ENCODE data around the gene CABLES1.
"Not testable (repeated sequence)": the region's sequence is repeated elsewhere in the genome, so short reads cannot be mapped to it uniquely, and the experiment has no call there.

The CABLES1 gene

GRCh38 chr18:23284629-23285028, 149.3 kb downstream of the CABLES1 start:
- no peak overlapping the region for H3K9ac ChIP-seq (ENCODE audit: low read depth, low read length)
- no peak overlapping the region for H3K4me2 ChIP-seq (ENCODE audit: insufficient read depth, low read length)
- no peaks in the 10 kb centered on the region for H4K20me1 ChIP-seq (ENCODE audit: insufficient read depth, low read length)
- no peaks in the 10 kb centered on the region for H3K36me3 ChIP-seq (ENCODE audit: insufficient read depth, low read length)
- ATAC-seq (ENCODE audit: insufficient read depth, low read depth) (no peak), DNase-seq (no peak)
- H3K79me2 ChIP-seq (ENCODE audit: insufficient read depth, low read length): no peaks in the 10 kb centered on the region
- H3K4me1 ChIP-seq (ENCODE audit: insufficient read depth, low read length): no peaks in the 10 kb centered on the region
- no peak overlapping the region for H3K27ac ChIP-seq (ENCODE audit: low read length)
- H3K9me3 ChIP-seq (ENCODE audit: insufficient read depth, low read length, severe bottlenecking): no peaks in the 10 kb centered on the region
- no peak overlapping the region for H2AFZ ChIP-seq (ENCODE audit: low read depth, low read length)
- H3K27me3 ChIP-seq (ENCODE audit: insufficient read depth, low read length, poor library complexity): no peaks in the 10 kb centered on the region
- no peak overlapping the region for H3K4me3 ChIP-seq (ENCODE audit: low read depth in 1 of 2, low read length in 2 of 2)
- no peak for TF ChIP-seq EZH2 (IDR thresholded peaks at IDR 0.05; ENCODE audit: borderline replicate concordance, low read depth, low read length, severe bottlenecking)

DNA sequence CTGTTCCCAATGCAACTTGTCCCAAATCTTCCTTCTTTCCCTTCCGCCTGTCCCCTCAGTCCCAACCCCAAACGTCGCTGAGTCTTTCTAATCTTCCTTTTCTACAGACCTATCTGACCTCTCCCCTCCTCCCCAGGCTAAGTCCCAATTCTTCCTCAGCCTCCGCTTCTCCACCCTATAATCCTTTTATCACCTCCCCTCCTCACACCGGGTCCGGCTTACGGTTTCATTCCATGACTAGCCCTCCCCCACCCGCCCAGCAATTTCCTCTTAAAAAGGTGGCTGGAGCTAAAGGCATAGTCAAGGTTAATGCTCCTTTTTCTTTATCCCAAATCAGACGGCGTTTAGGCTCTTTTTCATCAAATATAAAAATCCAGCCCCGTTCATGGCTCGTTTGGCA, 150.3 kb downstream of the CABLES1 start:
- H3K4me2 ChIP-seq (ENCODE audit: insufficient read depth, low read length); H4K20me1 ChIP-seq (ENCODE audit: insufficient read depth, low read length); H3K4me3 ChIP-seq (ENCODE audit: low read depth in 1 of 2, low read length in 2 of 2); H2AFZ ChIP-seq (ENCODE audit: low read depth, low read length); ATAC-seq (ENCODE audit: insufficient read depth, low read depth); H3K4me1 ChIP-seq (ENCODE audit: insufficient read depth, low read length); H3K27ac ChIP-seq (ENCODE audit: low read length); H3K9ac ChIP-seq (ENCODE audit: low read depth, low read length); DNase-seq; H3K36me3 ChIP-seq (ENCODE audit: insufficient read depth, low read length); H3K9me3 ChIP-seq (ENCODE audit: insufficient read depth, low read length, severe bottlenecking); H3K79me2 ChIP-seq (ENCODE audit: insufficient read depth, low read length); H3K27me3 ChIP-seq (ENCODE audit: insufficient read depth, low read length, poor library complexity): not testable (repeated sequence)

- Histone ChIP-seq H4K20me1 (ENCODE audit: insufficient read depth, low read length) (no peaks in the 10 kb centered on the region), H3K4me3 (ENCODE audit: low read depth in 1 of 2, low read length in 2 of 2) (no peak overlapping the region), H3K9me3 (ENCODE audit: insufficient read depth, low read length, severe bottlenecking) (no peaks in the 10 kb centered on the region), H3K27ac (ENCODE audit: low read length) (no peak overlapping the region), H3K79me2 (ENCODE audit: insufficient read depth, low read length) (no peaks in the 10 kb centered on the region), H3K27me3 (ENCODE audit: insufficient read depth, low read length, poor library complexity) (no peaks in the 10 kb centered on the region), H3K4me1 (ENCODE audit: insufficient read depth, low read length) (no peaks in the 10 kb centered on the region), H3K4me2 (ENCODE audit: insufficient read depth, low read length) (no peak overlapping the region), H3K9ac (ENCODE audit: low read depth, low read length) (no peak overlapping the region), H3K36me3 (ENCODE audit: insufficient read depth, low read length) (no peaks in the 10 kb centered on the region), H2AFZ (ENCODE audit: low read depth, low read length) (no peak overlapping the region)
- DNase-seq: no peak
- ATAC-seq (ENCODE audit: insufficient read depth, low read depth): no peak
- TF ChIP-seq EZH2 (IDR thresholded peaks at IDR 0.05; ENCODE audit: borderline replicate concordance, low read depth, low read length, severe bottlenecking) (no peak), CTCF (IDR thresholded peaks at IDR 0.05; ENCODE audit: borderline replicate concordance, extremely low read depth, low read length, poor library complexity, severe bottlenecking) (no peak)
Observed at GRCh38 chr18:23291456-23292205, 156.3 kb downstream of the CABLES1 start.

DNA sequence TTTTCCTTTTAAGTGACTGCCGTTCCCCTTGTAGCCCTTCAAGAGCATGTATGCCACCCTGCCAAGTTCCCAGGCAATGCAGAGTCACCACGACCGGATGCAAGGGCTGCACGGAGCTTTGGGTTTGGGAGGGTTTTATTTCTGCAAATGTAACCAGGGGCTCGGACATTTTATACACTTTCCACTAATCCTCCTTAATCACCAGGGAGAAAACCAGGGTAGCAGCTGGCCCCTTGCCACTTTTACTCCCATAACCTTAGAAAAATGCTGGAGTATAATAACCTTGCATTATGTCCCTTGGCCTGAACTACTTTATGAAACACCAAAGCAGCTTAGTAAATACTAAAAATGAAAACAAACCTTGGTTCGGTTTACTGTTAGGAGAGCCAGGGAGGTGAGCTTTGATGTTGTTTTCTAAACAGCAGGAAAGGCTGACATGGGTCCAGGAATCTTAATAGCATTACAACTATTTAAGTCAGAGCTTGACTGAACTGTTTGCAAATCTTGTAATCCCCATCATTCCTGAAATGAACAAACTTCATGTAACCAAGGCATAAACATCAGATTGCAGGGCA, 165.0 kb downstream of the CABLES1 start:
- Histone ChIP-seq H3K9ac (ENCODE audit: low read depth, low read length) (no peak overlapping the region), H3K4me2 (ENCODE audit: insufficient read depth, low read length) (no peak overlapping the region), H3K27ac (ENCODE audit: low read length) (no peak overlapping the region), H3K27me3 (ENCODE audit: insufficient read depth, low read length, poor library complexity) (no peaks in the 10 kb centered on the region), H3K4me1 (ENCODE audit: insufficient read depth, low read length) (no peaks in the 10 kb centered on the region), H4K20me1 (ENCODE audit: insufficient read depth, low read length) (no peaks in the 10 kb centered on the region), H3K4me3 (ENCODE audit: low read depth in 1 of 2, low read length in 2 of 2) (no peak overlapping the region), H3K9me3 (ENCODE audit: insufficient read depth, low read length, severe bottlenecking) (no peaks in the 10 kb centered on the region), H3K79me2 (ENCODE audit: insufficient read depth, low read length) (no peaks in the 10 kb centered on the region), H2AFZ (ENCODE audit: low read depth, low read length) (no peak overlapping the region), H3K36me3 (ENCODE audit: insufficient read depth, low read length) (no peaks in the 10 kb centered on the region)
- ATAC-seq (ENCODE audit: insufficient read depth, low read depth): no peak
- no peak for DNase-seq
- TF ChIP-seq EZH2 (IDR thresholded peaks at IDR 0.05; ENCODE audit: borderline replicate concordance, low read depth, low read length, severe bottlenecking): no peak
- no peak for TF ChIP-seq CTCF (IDR thresholded peaks at IDR 0.05; ENCODE audit: borderline replicate concordance, extremely low read depth, low read length, poor library complexity, severe bottlenecking)
